Ascending aorta (tissue), 2 donors: Measurements from ENCODE around the gene SLC9A8. TPM values are rescaled to one million over a fixed set of nuclear protein-coding genes. Genes with fewer than 3 reads are reported as not detected.

Source experiments
- DNase-seq, 2 donors: peaks; one replicate each; pipeline ENCODE4 v3.0.0-alpha.2; 2019; ENCODE audit warnings: low spot score in 2 of 2
- H3K27ac ChIP-seq, 2 donors: fragments of 200-600 bp; sonication (generic); one replicate each; pipeline ENCODE4 v1.5.1; 2016 to 2017; ENCODE audit warnings: mild to moderate bottlenecking in 1 of 2
- H3K27me3 ChIP-seq: fragments of 200-600 bp; sonication (generic); one replicate; pipeline ENCODE4 v1.5.1; 2017
- H3K36me3 ChIP-seq, 2 donors: fragments of 200-600 bp; sonication (generic); one replicate each; pipeline ENCODE4 v1.5.1; 2016
- H3K4me1 ChIP-seq, 2 donors: fragments of 200-600 bp; sonication (generic); one replicate each; pipeline ENCODE4 v1.5.1; 2016 to 2017; ENCODE audit warnings: mild to moderate bottlenecking in 1 of 2
- H3K4me3 ChIP-seq, 2 donors: fragments of 200-600 bp; sonication (generic); one replicate each; pipeline ENCODE4 v1.5.1; 2016 to 2017; ENCODE audit warnings: mild to moderate bottlenecking in 1 of 2
- H3K9me3 ChIP-seq, 2 donors: fragments of 200-600 bp; sonication (generic); one replicate each; pipeline ENCODE4 v1.5.1; 2016
- intact Hi-C: fragments of 100-400 bp; cut with DNase I; formaldehyde crosslinking; loops from one replicate; pipeline ENCODE4 v1.15.1; 2023
- total RNA-seq: library from RNA; depleted of rRNA; stranded (reverse); fragments of >200 nt; gene quantifications from one replicate; pipeline ENCODE4 v1.1.0, GENCODE V29; 2016
- TF ChIP-seq, protein P1 (sequence below), 3 experiments: fragments of 200-600 bp in 2 of 3; fragments of 450-650 bp in 1 of 3; sonication (generic) in 2 of 3; IDR thresholded peaks; one replicate each; pipeline ENCODE4 v1.5.1; 2016 to 2019; ENCODE audit warnings: antibody characterized with exemption in 3 of 3, mild to moderate bottlenecking in 1 of 3, moderate library complexity in 1 of 3

Gene SLC9A8
- total RNA-seq, 1 donor from 2014 or later: 9.7 TPM

DNA sequence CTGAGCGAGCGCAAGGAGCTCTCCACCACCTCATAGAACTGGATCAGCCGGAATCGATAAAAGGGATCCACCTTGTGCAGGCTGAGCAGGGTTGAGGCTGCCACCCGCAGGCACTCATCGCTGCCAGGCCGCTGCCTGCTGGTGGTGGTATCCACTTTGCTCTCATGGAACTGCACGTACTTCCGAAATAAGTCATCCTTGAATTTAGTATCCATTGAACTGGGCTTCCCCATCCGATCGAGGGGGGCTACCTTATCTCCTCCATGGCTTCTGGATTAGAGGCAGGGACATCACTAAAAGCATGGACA lies 95.6 kb downstream of the SLC9A8 start:
- peaks cover 43 to 59% of the 10 kb centered on the region in 2 donors for H3K36me3 ChIP-seq

DNA sequence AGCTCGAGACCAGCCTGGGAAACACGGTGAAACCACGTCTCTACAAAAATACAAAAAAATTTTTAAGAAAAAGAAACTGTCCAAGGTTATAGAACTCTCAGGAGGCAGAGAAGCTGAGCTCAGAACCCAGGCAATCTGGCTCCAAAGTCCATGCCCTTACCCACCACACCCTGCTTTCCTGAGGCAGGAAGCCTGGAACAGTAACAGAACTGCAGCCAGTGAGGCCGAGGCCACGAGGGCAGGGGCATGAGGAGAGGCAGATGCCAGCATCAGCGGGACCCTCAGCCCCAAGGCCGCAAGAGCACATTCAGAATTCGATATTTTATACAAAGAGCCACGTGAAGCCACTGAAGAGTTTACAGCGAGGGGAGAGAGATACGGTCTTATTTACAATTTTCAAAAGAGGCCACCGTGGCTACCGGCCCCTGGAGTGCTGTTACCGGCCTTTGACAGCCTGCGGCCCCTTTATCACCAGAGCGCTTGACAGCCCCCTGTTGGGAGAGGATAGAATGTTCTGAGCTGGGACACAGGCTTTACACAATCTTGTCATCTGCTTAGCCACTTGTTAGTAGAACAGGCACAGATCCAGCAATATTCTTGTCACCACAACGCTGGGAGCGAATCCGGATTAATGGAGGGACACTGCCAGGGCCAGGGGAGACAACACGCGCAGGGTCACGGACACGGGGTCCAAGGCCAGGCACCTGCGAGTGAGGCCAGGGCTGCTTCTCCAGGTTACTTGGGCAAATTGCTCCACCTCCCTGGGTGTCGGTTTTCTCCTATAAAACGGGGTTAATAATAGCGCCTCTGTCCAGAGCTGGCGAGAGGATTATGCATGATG lies 97.1 kb downstream of the SLC9A8 start:
- intact Hi-C loops: loop anchor here (10.0 kb wide), 1 partner anchor 195 kb away; the partner anchor contains the start of gene B4GALT5

More for the DNA sequence above, 95.6 kb downstream of the SLC9A8 start:
- Histone ChIP-seq H3K4me1 (peaks cover 0 to 3% of the 10 kb centered on the region in 2 donors), H3K4me3 (no peak overlapping the region), H3K9me3 (no peaks in the 10 kb centered on the region), H3K27ac (no peak overlapping the region), H3K27me3 (no peaks in the 10 kb centered on the region)
- DNase-seq: no peak
- TF ChIP-seq, protein P1, sequence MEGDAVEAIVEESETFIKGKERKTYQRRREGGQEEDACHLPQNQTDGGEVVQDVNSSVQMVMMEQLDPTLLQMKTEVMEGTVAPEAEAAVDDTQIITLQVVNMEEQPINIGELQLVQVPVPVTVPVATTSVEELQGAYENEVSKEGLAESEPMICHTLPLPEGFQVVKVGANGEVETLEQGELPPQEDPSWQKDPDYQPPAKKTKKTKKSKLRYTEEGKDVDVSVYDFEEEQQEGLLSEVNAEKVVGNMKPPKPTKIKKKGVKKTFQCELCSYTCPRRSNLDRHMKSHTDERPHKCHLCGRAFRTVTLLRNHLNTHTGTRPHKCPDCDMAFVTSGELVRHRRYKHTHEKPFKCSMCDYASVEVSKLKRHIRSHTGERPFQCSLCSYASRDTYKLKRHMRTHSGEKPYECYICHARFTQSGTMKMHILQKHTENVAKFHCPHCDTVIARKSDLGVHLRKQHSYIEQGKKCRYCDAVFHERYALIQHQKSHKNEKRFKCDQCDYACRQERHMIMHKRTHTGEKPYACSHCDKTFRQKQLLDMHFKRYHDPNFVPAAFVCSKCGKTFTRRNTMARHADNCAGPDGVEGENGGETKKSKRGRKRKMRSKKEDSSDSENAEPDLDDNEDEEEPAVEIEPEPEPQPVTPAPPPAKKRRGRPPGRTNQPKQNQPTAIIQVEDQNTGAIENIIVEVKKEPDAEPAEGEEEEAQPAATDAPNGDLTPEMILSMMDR (IDR thresholded peaks at IDR 0.05): no peak
- intact Hi-C loops: no loop called here

DNA sequence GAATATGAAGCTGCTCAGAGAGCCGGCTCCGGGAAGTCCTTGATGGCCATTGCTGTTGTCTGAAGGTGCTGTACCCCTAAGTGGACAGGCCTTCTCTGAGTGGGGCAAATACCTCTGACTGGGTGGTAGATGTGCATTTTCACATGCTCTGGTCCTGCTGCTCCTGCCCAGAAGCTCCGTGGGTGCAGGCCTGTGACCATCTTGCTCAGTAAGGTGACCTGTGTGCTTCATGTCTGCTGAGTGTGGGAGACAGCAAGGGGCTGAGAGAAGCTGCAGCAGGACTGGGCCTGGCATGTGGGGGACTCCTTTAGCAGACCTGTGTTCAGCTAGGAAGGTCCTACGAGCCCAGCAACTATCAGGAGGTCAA lies 97.7 kb downstream of the SLC9A8 start:
- DNase-seq: no peak
- H3K27ac ChIP-seq: no peak overlapping the region
- H3K36me3 ChIP-seq: peaks cover 28 to 39% of the 10 kb centered on the region in 2 donors
- H3K4me3 ChIP-seq: no peak overlapping the region
- H3K27me3 ChIP-seq: no peaks in the 10 kb centered on the region
- intact Hi-C loops: loop anchor here (10.0 kb wide), 1 partner anchor 196 kb away; the partner anchor contains the start of gene B4GALT5
- H3K4me1 ChIP-seq: peaks cover 7 to 15% of the 10 kb centered on the region in 2 donors
- TF ChIP-seq, protein P1 (IDR thresholded peaks at IDR 0.05): no peak
- no peaks in the 10 kb centered on the region for H3K9me3 ChIP-seq

More for the DNA sequence above, 97.1 kb downstream of the SLC9A8 start:
- DNase-seq: no peak
- no peaks in the 10 kb centered on the region for H3K27me3 ChIP-seq
- no peaks in the 10 kb centered on the region for H3K9me3 ChIP-seq
- TF ChIP-seq, protein P1 (IDR thresholded peaks at IDR 0.05): no peak
- peak overlapping the region in 1 of 2 donors; percentile 3 for H3K27ac ChIP-seq
- H3K36me3 ChIP-seq: peaks cover 34 to 45% of the 10 kb centered on the region in 2 donors
- H3K4me1 ChIP-seq: peaks cover 7 to 15% of the 10 kb centered on the region in 2 donors
- H3K4me3 ChIP-seq: no peak overlapping the region

DNA sequence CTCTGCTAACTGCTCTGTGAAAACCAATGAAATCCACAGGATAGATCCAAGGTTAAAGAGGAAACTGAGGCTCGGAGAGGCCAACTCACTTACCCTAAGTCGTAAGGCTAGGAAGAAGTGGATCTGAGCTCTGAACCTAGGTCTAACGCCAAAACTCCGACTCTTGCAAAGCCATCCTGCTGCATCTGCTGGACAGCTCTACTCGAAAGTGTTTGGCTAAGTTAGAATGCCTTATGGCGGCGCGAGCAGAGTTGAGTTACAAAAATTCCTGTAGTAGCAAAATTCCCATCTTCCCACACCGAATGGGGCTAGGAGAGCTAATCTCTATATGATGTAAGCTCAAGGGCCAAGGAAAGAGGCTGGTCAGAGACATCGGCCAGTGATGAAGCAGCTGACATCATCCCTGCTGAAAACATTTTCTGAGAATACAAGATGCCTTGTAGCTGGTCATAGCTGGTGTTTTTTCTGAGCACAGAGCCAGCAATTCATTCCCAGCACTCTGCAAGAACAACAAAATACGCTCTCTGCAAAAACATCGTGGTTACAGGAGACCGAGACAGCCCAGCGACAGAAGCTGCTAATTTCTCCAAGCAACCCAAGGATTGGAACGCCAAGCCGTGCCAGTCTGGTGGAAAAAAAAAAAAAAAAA lies 100.9 kb downstream of the SLC9A8 start:
- TF ChIP-seq, protein P1 (IDR thresholded peaks at IDR 0.05): no peak
- Histone ChIP-seq H3K27me3 (no peaks in the 10 kb centered on the region), H3K9me3 (no peaks in the 10 kb centered on the region), H3K4me3 (peak overlapping the region in 1 of 2 donors; percentile 83), H3K36me3 (peaks cover 0 to 9% of the 10 kb centered on the region in 2 donors), H3K4me1 (peaks cover 7 to 18% of the 10 kb centered on the region in 2 donors), H3K27ac (peak overlapping the region; percentile 36 to 100)
- intact Hi-C loops: loop anchor here (2.0 to 10.0 kb wide), 2 partner anchors 23 to 199 kb away; partner anchors contain the start of genes B4GALT5 and RNF114
- DNase-seq: no peak

DNA sequence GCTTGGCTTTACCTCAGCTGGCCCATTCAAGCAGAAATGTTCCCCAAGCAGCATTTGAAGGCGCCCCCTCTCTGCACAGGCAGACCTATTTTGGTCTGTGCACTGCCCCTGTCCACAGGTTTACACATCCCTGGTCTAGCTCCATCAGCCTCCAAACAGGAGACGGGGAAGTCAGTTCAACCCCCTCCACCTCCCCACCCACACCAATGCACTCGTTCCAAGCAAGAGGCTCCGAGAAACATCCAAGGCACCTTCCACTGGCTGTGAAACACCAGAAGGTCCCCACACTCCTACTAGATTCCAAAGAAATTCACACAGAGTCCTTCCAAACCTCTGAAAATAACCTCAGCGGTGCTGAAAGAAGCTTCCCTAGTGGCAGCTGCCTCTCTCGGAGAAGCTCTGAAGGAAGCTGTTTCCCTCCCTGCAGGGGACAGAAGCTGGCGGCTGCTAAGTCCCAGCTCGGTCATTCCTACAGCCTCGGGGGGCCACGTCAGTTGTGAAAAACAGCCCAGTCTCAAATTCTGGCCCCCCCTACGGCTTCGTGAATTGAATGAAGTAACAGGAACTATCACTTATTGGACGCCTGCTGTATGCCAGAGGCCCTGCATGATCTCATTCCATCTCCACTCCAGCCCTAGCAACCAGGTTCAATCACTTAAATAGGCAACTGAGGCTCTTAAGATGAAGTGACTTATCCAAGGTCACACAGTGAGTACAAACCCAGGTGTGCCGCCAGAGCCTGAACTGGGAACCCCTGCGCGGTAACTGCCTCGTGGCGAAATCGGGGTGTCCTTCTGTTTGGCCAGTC lies 101.9 kb downstream of the SLC9A8 start:
- H3K27ac ChIP-seq: peak overlapping the region; percentile 95 to 100
- H3K36me3 ChIP-seq: peaks cover 0 to under 1% of the 10 kb centered on the region in 2 donors
- peak overlapping the region; percentile 83 to 88 for H3K4me3 ChIP-seq
- TF ChIP-seq, protein P1 (IDR thresholded peaks at IDR 0.05): no peak
- H3K4me1 ChIP-seq: peaks cover 7 to 18% of the 10 kb centered on the region in 2 donors
- H3K27me3 ChIP-seq: no peaks in the 10 kb centered on the region
- intact Hi-C loops: loop anchor here (1.0 to 10.0 kb wide), 3 partner anchors 22 to 200 kb away; partner anchors contain the start of genes B4GALT5, RNF114 and SLC9A8
- no peaks in the 10 kb centered on the region for H3K9me3 ChIP-seq
- DNase-seq: no peak
